ENCODE data around the gene ATRNL1. TPM values are rescaled to one million over a fixed set of nuclear protein-coding genes. Genes with fewer than 3 reads are reported as not detected.

The ATRNL1 gene
- polyA plus RNA-seq, 1 of the 3 experiments (the other 2 are of a cell fraction) = 0.67 TPM

GRCh38 chr10:115050375-115051010, 42.7 kb upstream of the ATRNL1 start:
- POLR2A ChIA-PET = no interaction called here
- H3K9ac ChIP-seq = no peak overlapping the region
- CTCF ChIA-PET = interaction anchor here (1.0 to 1.6 kb wide), 2 partner anchors 16 to 22 kb away, joined by 3 to 5 read pairs; no protein-coding TSS in a partner anchor

More at GRCh38 chr10:115050375-115051010, 42.7 kb upstream of the ATRNL1 start:
- Histone ChIP-seq H3K4me1 (ENCODE audit: control insufficient read depth in 1 of 2, insufficient read depth in 2 of 2, low read depth in 1 of 2, low read length in 1 of 2) (peaks cover 0 to 8% of the 10 kb centered on the region in 2 experiments; a peak in 2 of 4 replicates), H3K4me3 (ENCODE audit: low read depth in 2 of 2, low read length in 1 of 2) (no peak overlapping the region), H2AFZ (ENCODE audit: low read depth) (no peak overlapping the region), H3K4me2 (no peak overlapping the region), H4K20me1 (ENCODE audit: insufficient read depth) (no peaks in the 10 kb centered on the region), H3K27me3 (ENCODE audit: insufficient read depth) (no peaks in the 10 kb centered on the region), H3K9me2 (no peaks in the 10 kb centered on the region), H3K79me2 (ENCODE audit: insufficient read depth) (no peaks in the 10 kb centered on the region), H3F3A (replicated peaks; ENCODE audit: insufficient read depth) (no peaks in the 10 kb centered on the region), H3K27ac (ENCODE audit: low read depth in 2 of 2, low read length in 1 of 2) (no peak overlapping the region), H3K9me3 (no peaks in the 10 kb centered on the region), H3K36me3 (replicated peaks in 1 of 2; ENCODE audit: control insufficient read depth in 1 of 2, insufficient read depth in 2 of 2, low read length in 1 of 2) (no peaks in the 10 kb centered on the region)
- WGBS (ENCODE audit: low lambda C conversion rate) = 92% methylated on average over 3 of the region's 3 CpGs
- no peak for TF ChIP-seq REST (IDR thresholded peaks at IDR 0.05; ENCODE audit: low read depth, low read length)
- no peak for TF ChIP-seq RAD21 (IDR thresholded peaks at IDR 0.05; ENCODE audit: low read length)
- no peak for TF ChIP-seq FOSL2 (IDR thresholded peaks at IDR 0.05; ENCODE audit: borderline replicate concordance, low read depth)
- no peak for TF ChIP-seq YY1 (IDR thresholded peaks at IDR 0.05; ENCODE audit: low read depth)
- no peak for TF ChIP-seq JUND (IDR thresholded peaks at IDR 0.05)
- no peak for TF ChIP-seq SMC3 (IDR thresholded peaks at IDR 0.05; ENCODE audit: low read depth, low read length)
- no peak for TF ChIP-seq USF1 (IDR thresholded peaks at IDR 0.05; ENCODE audit: borderline replicate concordance, low read depth)
- no peak for TF ChIP-seq RFX5 (IDR thresholded peaks at IDR 0.05; ENCODE audit: low read length)
- TF ChIP-seq RCOR1 (IDR thresholded peaks at IDR 0.05; ENCODE audit: low read length) = no peak
- TF ChIP-seq GATA2 (CRISPR knock-in tag; IDR thresholded peaks at IDR 0.05) = no peak
- TF ChIP-seq EZH2phosphoT487 (IDR thresholded peaks at IDR 0.05; ENCODE audit: borderline replicate concordance, low read depth) = no peak
- TF ChIP-seq MEF2A (IDR thresholded peaks at IDR 0.05; ENCODE audit: borderline replicate concordance, low read depth) = no peak
- TF ChIP-seq RXRA (IDR thresholded peaks at IDR 0.05; ENCODE audit: borderline replicate concordance, low read depth) = no peak
- TF ChIP-seq NFIC (IDR thresholded peaks at IDR 0.05; ENCODE audit: borderline replicate concordance) = no peak
- TF ChIP-seq FOXM1 (IDR thresholded peaks at IDR 0.05; ENCODE audit: low read depth) = no peak
- TF ChIP-seq USF2 (IDR thresholded peaks at IDR 0.05; ENCODE audit: borderline replicate concordance, low read depth, low read length) = no peak
- TF ChIP-seq NRF1 (IDR thresholded peaks at IDR 0.05; ENCODE audit: low read depth, low read length) = no peak
- DNase-seq = no peak
